NCI-H2227 (cell line): Measurements from ENCODE around the gene THOP1.
A peak's percentile ranks its signal among the peaks of the same experiment; 100 is the strongest.

Experiments used
- DNase-seq: peaks from one replicate; lab custom pipeline; 2025; ENCODE audit not compliant: unreplicated experiment; lab: John Stamatoyannopoulos, UW

THOP1 gene

DNA sequence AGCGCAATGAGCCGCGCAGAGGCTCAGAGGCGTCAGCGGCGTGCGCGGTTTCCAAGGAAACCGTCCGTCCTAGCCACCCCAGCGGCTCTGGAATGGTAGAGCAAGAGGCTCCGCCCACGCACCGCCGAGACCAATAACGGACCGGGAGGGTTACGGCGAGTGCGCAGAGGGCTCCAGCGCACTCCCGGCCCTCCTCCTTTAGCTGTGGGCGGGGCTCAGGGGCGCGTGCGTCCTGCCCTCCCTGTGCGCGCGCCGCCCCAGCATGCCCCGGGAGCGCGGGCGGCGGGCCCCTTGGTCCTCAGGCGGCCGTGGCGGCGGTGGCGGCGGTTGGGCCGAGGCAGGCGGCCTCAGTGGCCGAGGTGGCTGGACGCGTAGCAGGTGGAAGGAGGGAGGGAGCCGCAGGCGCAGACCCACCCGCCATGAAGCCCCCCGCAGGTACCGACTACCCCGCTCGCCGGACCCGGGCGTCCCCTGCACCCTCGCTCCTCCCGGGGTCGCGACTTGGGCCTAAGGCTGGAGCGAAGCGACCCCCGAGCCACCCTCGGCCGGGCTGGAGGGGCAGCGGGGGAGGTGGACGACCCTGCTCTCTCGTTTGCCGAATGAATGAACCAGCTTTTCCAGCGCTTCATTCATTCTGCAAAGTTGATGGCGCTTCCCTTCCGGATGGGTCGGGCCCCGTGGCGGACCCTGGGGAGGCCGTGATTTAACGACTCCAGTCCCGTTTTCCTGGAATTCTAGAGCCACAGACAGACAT, at the start of gene THOP1:
Gene THOP1 (plus strand): TSS at position 260 of the 754 bp plus-strand sequence. CDS start 160 bp downstream, at position 420.
- peak; percentile 98 for DNase-seq

GRCh38 chr19:2736550-2737190, 48.6 kb upstream of the THOP1 start:
- DNase-seq, result no peak

DNA sequence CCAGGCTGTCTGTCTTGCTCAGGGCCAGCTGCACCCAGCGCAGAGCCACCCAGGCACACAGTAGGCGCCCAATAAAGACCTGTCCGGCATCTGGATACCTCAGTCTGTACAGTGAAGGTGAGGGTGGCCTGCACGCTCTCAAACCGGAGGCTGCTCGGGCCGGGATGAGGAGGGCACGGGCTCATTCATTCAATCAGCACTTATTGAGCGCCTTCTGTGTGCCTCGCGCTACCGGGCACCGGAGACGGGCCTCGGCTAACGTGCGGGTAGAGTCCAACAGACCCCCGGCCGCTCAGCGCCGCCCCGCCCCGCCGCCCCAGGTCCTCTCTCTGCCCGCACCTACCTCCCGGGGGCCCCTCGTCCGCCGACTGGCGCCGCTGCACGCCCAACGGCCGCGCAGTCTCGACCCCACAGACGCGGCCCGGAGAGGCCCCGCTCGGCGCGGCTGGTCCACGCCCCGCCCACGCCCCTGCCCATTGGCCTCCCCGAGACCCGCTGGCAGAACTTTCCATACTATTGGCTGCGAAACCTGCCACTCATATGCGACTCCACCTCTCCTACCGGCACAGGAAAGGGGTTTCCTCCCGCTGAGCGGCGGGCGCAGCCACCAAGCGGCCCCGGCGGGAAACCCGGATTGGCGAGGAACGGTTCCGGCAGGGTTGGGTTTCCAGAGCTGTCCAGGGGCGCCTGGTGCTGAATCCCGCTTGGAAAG, 45.5 kb upstream of the THOP1 start, which contains the start of gene SLC39A3:
Gene SLC39A3 (minus strand): TSS at position 416 of the 712 bp plus-strand sequence. CDS start 2,760 bp downstream, outside the sequence.
- DNase-seq, result peak; percentile 96

DNA sequence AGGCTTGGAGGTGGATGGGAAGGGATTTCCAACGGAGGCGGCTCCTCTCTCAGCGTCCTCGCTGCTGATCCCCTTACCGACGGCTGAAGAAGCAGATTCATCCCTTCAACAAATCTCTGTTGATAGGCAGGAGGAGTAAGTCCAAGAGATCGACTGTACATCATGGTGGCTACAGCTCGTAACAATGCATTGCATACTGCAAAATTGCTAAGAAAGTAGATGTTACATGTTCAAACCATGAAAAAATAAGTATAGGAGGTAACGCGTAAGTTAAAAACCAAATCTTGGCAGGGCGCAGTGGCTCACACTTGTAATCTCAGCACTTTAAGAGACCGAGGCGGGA, 45.0 kb upstream of the THOP1 start:
- no peak for DNase-seq

GRCh38 chr19:2743099-2743498, 42.2 kb upstream of the THOP1 start:
- no peak for DNase-seq

GRCh38 chr19:2744113-2744512, 41.2 kb upstream of the THOP1 start:
- no peak for DNase-seq

DNA sequence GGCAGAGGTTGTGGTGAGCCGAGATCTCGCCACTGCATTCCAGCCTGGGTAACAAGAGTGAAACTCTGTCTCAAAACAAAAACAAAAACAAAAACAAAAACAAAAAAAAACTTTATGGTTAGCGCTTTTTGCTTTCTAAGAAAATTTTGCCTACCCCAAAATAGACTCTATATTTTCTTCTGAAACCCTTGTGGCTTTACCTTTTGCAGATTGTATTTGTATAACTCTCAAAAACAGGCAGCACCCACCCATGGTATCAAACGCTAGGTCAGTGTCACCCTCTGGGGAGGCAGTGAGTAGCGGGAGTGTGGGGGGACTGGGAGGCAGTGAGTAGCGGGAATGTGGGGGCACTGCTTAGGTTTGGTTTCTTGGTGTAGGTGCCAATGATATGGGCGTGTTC, 38.0 kb upstream of the THOP1 start:
- DNase-seq, result no peak

DNA sequence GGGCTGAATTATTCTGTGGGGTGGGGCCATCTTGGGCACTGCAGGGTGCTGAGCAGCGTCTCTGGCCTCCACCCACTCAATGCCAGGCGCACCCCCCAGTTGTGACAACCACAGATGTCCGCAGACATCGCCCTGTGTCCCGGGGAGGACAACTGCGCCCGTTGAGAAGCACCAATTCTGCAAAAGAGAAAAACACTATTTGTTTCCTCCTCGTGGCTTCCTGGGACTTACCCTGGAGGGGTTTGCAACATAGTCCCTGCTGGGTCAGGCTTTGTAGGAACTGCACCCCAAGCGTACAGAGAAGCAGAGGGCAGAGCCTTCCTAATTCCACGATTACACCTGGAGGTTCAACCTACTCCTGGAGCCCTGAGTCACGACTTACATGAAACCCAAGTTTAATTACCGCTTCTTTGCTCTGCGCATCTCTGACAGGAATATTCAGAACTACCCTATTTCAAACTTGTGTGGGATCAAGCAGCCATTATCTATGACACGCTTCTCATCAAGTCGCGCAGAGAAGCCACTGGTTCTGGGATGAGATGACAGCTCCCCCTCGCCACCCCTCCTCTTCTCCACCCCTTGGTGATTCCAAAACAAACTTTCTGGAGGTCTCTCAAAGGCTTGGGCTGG, 34.4 kb upstream of the THOP1 start:
- no peak for DNase-seq

- no peak for DNase-seq
These were observed 33.9 kb upstream of the THOP1 start for GRCh38 chr19:2751438-2751830.

- DNase-seq, result no peak
These were observed 30.4 kb upstream of the THOP1 start for GRCh38 chr19:2754659-2755447.

GRCh38 chr19:2755448-2755705, 29.9 kb upstream of the THOP1 start:
- DNase-seq, result no peak

GRCh38 chr19:2755811-2756210, 29.5 kb upstream of the THOP1 start:
- no peak for DNase-seq

- DNase-seq, result no peak
These were observed 28.8 kb upstream of the THOP1 start for GRCh38 chr19:2756477-2756876.

DNA sequence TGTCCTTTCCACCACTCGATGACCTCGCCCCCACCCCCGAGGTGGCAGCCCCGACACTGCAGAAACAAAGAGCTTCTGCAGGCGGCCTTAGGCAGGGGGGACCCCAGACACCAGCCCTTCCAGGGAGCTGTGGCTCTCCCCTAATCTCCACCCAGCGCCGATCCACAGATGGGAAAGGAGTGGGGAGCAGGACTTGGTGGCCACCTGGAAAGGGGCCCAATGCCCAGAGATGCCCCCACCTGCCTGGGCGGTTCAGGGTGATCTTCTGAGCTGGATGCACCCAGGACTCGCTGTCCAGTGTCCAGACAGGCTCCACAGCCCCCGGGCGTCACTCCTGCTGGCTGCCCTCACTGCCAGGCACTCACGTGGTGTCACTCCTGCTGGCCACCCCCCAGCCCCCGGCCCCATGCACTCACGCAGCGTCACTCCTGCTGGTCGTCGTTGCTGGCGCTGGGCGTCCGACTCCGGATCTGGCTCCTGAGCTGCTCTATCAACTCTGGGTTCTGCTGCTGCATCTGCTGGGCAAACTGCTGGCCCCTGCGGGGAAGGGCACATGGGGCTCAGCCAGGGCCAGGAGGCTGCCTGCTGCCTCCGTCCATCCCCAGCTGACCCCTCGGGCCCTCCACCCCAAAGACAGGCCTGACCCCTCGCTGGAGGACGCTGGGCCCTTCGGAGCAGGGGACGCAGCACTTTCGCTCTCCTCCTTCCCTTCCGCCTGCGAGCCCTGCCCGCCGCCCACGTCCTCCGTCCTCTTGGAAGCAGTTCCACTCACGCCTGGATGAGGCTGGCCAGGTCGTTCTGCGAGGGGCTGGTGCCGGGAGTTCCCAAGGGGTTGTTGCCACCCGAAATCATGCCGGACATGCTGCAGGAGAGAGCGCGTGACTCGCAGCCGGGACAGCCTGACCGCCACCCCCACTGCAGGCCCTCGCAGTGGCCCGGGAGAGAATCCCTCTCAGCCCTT, 28.1 kb upstream of the THOP1 start:
- DNase-seq, result no peak

DNA sequence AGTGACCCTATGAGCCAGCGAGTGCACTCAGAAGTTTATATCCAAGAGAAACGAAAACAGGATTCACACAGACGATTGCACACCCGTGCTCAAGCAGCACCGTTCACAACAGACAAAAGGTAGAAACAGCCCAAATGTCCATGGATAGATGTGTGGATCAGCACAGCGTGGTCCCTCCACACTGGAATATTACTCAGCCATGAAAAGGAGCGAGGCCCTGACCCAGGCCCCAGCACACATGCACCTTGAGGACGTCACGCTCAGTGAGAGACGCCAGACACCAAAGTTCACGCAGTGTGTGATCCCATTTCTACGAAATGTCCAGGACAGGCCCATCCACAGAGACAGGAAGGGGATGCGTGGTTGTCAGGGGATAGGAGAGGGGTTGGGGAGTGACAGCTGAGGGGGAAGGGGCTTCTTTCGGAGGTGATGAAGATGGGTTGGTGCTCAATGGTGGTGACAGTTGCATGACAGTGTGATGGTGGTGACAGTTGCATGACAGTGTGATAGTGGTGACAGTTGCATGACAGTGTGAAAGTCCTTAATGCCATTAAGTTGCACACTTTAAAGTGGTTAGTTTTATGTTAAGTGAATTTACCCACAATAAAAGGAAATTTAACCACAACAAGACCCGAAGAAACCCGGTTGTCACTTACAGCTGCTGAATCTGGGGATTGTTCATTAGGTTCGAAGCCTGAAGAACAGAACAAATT, 26.5 kb upstream of the THOP1 start:
- no peak for DNase-seq

DNA sequence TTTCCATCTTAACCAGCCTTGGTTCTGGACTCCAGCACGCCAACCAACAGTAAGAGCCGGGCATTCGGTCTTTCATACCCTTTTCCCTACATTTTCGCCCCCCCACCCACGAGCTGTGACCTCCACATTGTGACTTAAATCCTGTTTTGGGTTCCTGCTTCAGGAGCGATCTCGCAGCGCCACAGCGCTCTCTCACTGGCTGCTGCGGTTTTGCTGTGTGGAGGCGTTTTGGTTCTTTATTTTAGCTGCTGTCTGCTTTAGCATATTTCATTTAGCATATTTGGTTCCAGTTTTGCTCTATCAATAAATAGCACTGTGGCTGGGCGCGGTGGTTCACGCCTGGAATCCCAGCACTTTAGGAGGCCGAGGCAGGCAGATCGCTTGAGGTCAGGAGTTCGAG, 25.9 kb upstream of the THOP1 start:
- DNase-seq, result no peak

- DNase-seq, result no peak
These were observed 25.3 kb upstream of the THOP1 start for GRCh38 chr19:2759965-2760364.

- DNase-seq, result no peak
These were observed 24.0 kb upstream of the THOP1 start for GRCh38 chr19:2761309-2761677.
